ENCODE results near the gene RBP2. TPM values are rescaled to one million over a fixed set of nuclear protein-coding genes. Genes with fewer than 3 reads are reported as not detected.

The RBP2 gene
- total RNA-seq, 1 donor from 2014 or later: not detected

- H3K27me3 Mint-ChIP-seq: no peaks in the 10 kb centered on the region
- peaks cover 26% of the 10 kb centered on the region for H3K36me3 Mint-ChIP-seq (ENCODE audit: insufficient read depth)
- no peaks in the 10 kb centered on the region for H3K9me3 Mint-ChIP-seq (ENCODE audit: low read depth)
- TF ChIP-seq CTCF (IDR thresholded peaks at IDR 0.05; ENCODE audit: unreplicated experiment): no peak
- DNase-seq (ENCODE audit: low spot score, unreplicated experiment): no peak
- H3K4me3 Mint-ChIP-seq (ENCODE audit: low read depth): no peak overlapping the region
- H3K27ac Mint-ChIP-seq: no peak overlapping the region
- peaks cover 10% of the 10 kb centered on the region for H3K4me1 Mint-ChIP-seq (ENCODE audit: low read depth)
These were observed 41.2 kb upstream of the RBP2 start for GRCh38 chr3:139517321-139518065.

- TF ChIP-seq CTCF (IDR thresholded peaks at IDR 0.05; ENCODE audit: unreplicated experiment): no peak
- H3K27ac Mint-ChIP-seq: no peak overlapping the region
- no peaks in the 10 kb centered on the region for H3K27me3 Mint-ChIP-seq
- H3K4me3 Mint-ChIP-seq (ENCODE audit: low read depth): no peak overlapping the region
- no peaks in the 10 kb centered on the region for H3K4me1 Mint-ChIP-seq (ENCODE audit: low read depth)
- no peak for DNase-seq (ENCODE audit: low spot score, unreplicated experiment)
- peaks cover 18% of the 10 kb centered on the region for H3K36me3 Mint-ChIP-seq (ENCODE audit: insufficient read depth)
- H3K9me3 Mint-ChIP-seq (ENCODE audit: low read depth): no peaks in the 10 kb centered on the region
These were observed 38.4 kb upstream of the RBP2 start for GRCh38 chr3:139514741-139515140.

- no peak overlapping the region for H3K27ac Mint-ChIP-seq
- no peaks in the 10 kb centered on the region for H3K9me3 Mint-ChIP-seq (ENCODE audit: low read depth)
- H3K27me3 Mint-ChIP-seq: no peaks in the 10 kb centered on the region
- TF ChIP-seq CTCF (IDR thresholded peaks at IDR 0.05; ENCODE audit: unreplicated experiment): no peak
- H3K36me3 Mint-ChIP-seq (ENCODE audit: insufficient read depth): no peaks in the 10 kb centered on the region
- peaks cover 8% of the 10 kb centered on the region for H3K4me1 Mint-ChIP-seq (ENCODE audit: low read depth)
- DNase-seq (ENCODE audit: low spot score, unreplicated experiment): no peak
- no peak overlapping the region for H3K4me3 Mint-ChIP-seq (ENCODE audit: low read depth)
These were observed 33.3 kb upstream of the RBP2 start for GRCh38 chr3:139509631-139510030.

GRCh38 chr3:139506766-139507165 is 30.4 kb upstream of the RBP2 start:
- no peak for DNase-seq (ENCODE audit: low spot score, unreplicated experiment)
- Mint-ChIP-seq H3K27ac (no peak overlapping the region), H3K27me3 (no peaks in the 10 kb centered on the region), H3K36me3 (ENCODE audit: insufficient read depth) (no peaks in the 10 kb centered on the region), H3K4me3 (ENCODE audit: low read depth) (no peak overlapping the region), H3K9me3 (ENCODE audit: low read depth) (no peaks in the 10 kb centered on the region), H3K4me1 (ENCODE audit: low read depth) (peaks cover 17% of the 10 kb centered on the region)
- TF ChIP-seq CTCF (IDR thresholded peaks at IDR 0.05; ENCODE audit: unreplicated experiment): no peak

GRCh38 chr3:139505829-139506386 is 29.6 kb upstream of the RBP2 start:
- no peak overlapping the region for H3K27ac Mint-ChIP-seq
- no peak for DNase-seq (ENCODE audit: low spot score, unreplicated experiment)
- H3K9me3 Mint-ChIP-seq (ENCODE audit: low read depth): no peaks in the 10 kb centered on the region
- no peaks in the 10 kb centered on the region for H3K36me3 Mint-ChIP-seq (ENCODE audit: insufficient read depth)
- no peaks in the 10 kb centered on the region for H3K27me3 Mint-ChIP-seq
- no peak for TF ChIP-seq CTCF (IDR thresholded peaks at IDR 0.05; ENCODE audit: unreplicated experiment)
- peaks cover 22% of the 10 kb centered on the region for H3K4me1 Mint-ChIP-seq (ENCODE audit: low read depth)
- H3K4me3 Mint-ChIP-seq (ENCODE audit: low read depth): no peak overlapping the region

All from progenitor cell of endocrine pancreas (in vitro differentiated cells).